CD14-positive monocyte (primary cell): Measurements from ENCODE around the gene PRPF38B. TPM values are rescaled to one million over a fixed set of nuclear protein-coding genes. Genes with fewer than 3 reads are reported as not detected.

Experiments
- DNase-seq, 3 donors: peaks; one replicate each; pipeline ENCODE4 v3.0.0-alpha.2; 2011 to 2022
- H2AFZ ChIP-seq: 2 replicates; pipeline ENCODE4 v1.6.0; 2012; ENCODE audit warnings: mild to moderate bottlenecking, low read depth, low read length, inconsistent platforms; ENCODE audit not compliant: insufficient read depth, poor library complexity, severe bottlenecking
- H3K27ac ChIP-seq, 2 donors: 1 replicate in 1 of 2; 2 replicates in 1 of 2; pipeline ENCODE4 v1.5.1; 2012 to 2013; ENCODE audit warnings: low read length in 2 of 2, control low read depth in 1 of 2, inconsistent platforms in 1 of 2, low read depth in 1 of 2, mild to moderate bottlenecking in 1 of 2
- H3K27me3 ChIP-seq, 2 donors: one replicate each; pipeline versions ENCODE4 v1.6.0 to v1.6.1; 2011 to 2013; ENCODE audit warnings: low read length in 2 of 2; ENCODE audit not compliant: control insufficient read depth in 2 of 2, insufficient read depth in 2 of 2
- H3K36me3 ChIP-seq, 2 donors: replicated peaks in 1 of 2; 1 replicate in 1 of 2; 2 replicates in 1 of 2; pipeline versions ENCODE4 v1.5.1 to v1.6.1; 2012 to 2013; ENCODE audit warnings: low read length in 2 of 2, control low read depth in 1 of 2, inconsistent platforms in 1 of 2, mild to moderate bottlenecking in 1 of 2; ENCODE audit not compliant: insufficient read depth in 2 of 2, control insufficient read depth in 1 of 2
- H3K4me1 ChIP-seq, 2 donors: 1 replicate in 1 of 2; 2 replicates in 1 of 2; pipeline versions ENCODE4 v1.5.1 to v1.6.1; 2012 to 2013; ENCODE audit warnings: low read length in 2 of 2, control low read depth in 1 of 2, inconsistent platforms in 1 of 2, mild to moderate bottlenecking in 1 of 2, moderate library complexity in 1 of 2; ENCODE audit not compliant: insufficient read depth in 2 of 2, control insufficient read depth in 1 of 2
- H3K4me2 ChIP-seq: replicated peaks from 2 replicates; pipeline ENCODE3; 2012; ENCODE audit warnings: low read length, moderate library complexity, mild to moderate bottlenecking; ENCODE audit not compliant: poor library complexity, severe bottlenecking; ENCODE audit errors: extremely low read depth
- H3K4me3 ChIP-seq, 3 experiments: fragments of 200-600 bp in 1 of 3; sonication (generic) in 1 of 3; replicated peaks in 1 of 3; 1 replicate in 2 of 3; 2 replicates in 1 of 3; pipeline ENCODE4 v1.5.1; 2011 to 2013; ENCODE audit warnings: low read length in 3 of 3, mild to moderate bottlenecking in 3 of 3, control low read depth in 2 of 3, low read depth in 2 of 3, inconsistent platforms in 1 of 3, moderate library complexity in 1 of 3
- H3K79me2 ChIP-seq: 2 replicates; pipeline ENCODE4 v1.6.0; 2012; ENCODE audit warnings: mild to moderate bottlenecking, control low read depth, inconsistent platforms, low read length, moderate library complexity; ENCODE audit not compliant: insufficient read depth
- H3K9ac ChIP-seq: 2 replicates; pipeline ENCODE4 v1.6.0; 2017; ENCODE audit warnings: low read length, mild to moderate bottlenecking; ENCODE audit not compliant: insufficient read depth, poor library complexity, severe bottlenecking
- H3K9me3 ChIP-seq, 2 donors: replicated peaks in 1 of 2; 1 replicate in 1 of 2; 2 replicates in 1 of 2; pipeline versions ENCODE4 v1.5.1 to v1.6.1; 2012 to 2013; ENCODE audit warnings: low read length in 2 of 2, control low read depth in 1 of 2; ENCODE audit not compliant: control insufficient read depth in 1 of 2, insufficient read depth in 1 of 2
- H4K20me1 ChIP-seq: 2 replicates; pipeline ENCODE4 v1.6.0; 2012; ENCODE audit warnings: mild to moderate bottlenecking, low read length, control low read depth, moderate library complexity; ENCODE audit not compliant: insufficient read depth
- H3K27ac Mint-ChIP-seq, 7 donors: one replicate each; pipeline ENCODE4 v1.8.0; 2020; ENCODE audit warnings: mild to moderate bottlenecking in 7 of 7, mixed read lengths in 7 of 7, moderate library complexity in 6 of 7, inconsistent platforms in 2 of 7
- H3K27me3 Mint-ChIP-seq, 3 donors: one replicate each; pipeline ENCODE4 v1.8.0; 2021 to 2022; ENCODE audit warnings: low read depth in 3 of 3, mild to moderate bottlenecking in 3 of 3, mixed read lengths in 3 of 3, moderate library complexity in 3 of 3, inconsistent platforms in 1 of 3
- H3K36me3 Mint-ChIP-seq, 2 donors: one replicate each; pipeline ENCODE4 v1.8.0; 2020; ENCODE audit warnings: mixed read lengths in 2 of 2, inconsistent platforms in 1 of 2, mild to moderate bottlenecking in 1 of 2
- H3K4me1 Mint-ChIP-seq: one replicate; pipeline ENCODE4 v1.8.0; 2020; ENCODE audit warnings: mild to moderate bottlenecking, mixed read lengths
- H3K4me3 Mint-ChIP-seq, 2 donors: one replicate each; pipeline ENCODE4 v1.8.0; 2020; ENCODE audit warnings: mild to moderate bottlenecking in 2 of 2, mixed read lengths in 2 of 2, moderate library complexity in 1 of 2
- H3K9me3 Mint-ChIP-seq, 7 donors: one replicate each; pipeline ENCODE4 v1.8.0; 2020 to 2022; ENCODE audit warnings: mixed read lengths in 7 of 7, mild to moderate bottlenecking in 6 of 7, moderate library complexity in 6 of 7, inconsistent platforms in 2 of 7
- CTCF ChIP-seq: fragments of 200-600 bp; IDR thresholded peaks from one replicate; pipeline ENCODE4 v1.8.0; 2022; ENCODE audit warnings: antibody characterized with exemption, mild to moderate bottlenecking
- WGBS: methylation state at CpG from one replicate; pipeline ENCODE4 v1.1.5; 2013; ENCODE audit warnings: missing lambda C conversion rate; ENCODE audit not compliant: insufficient coverage; 5-methylcytosine and 5-hydroxymethylcytosine counted together
- intact Hi-C, 2 donors: fragments of 100-400 bp; cut with micrococcal nuclease; formaldehyde crosslinking; loops; one replicate each; pipeline versions ENCODE4 v1.15.0 to v1.15.1; 2023
- polyA plus RNA-seq, 3 donors: library from polyadenylated mRNA; depleted of rRNA in 1 of 3; unstranded in 2 of 3; stranded (reverse) in 1 of 3; fragments of 300-500 nt in 2 of 3; fragments of >200 nt in 1 of 3; fragmentation: Illumina TruSeq in 2 of 3; gene quantifications; 1 replicate in 2 of 3; 2 replicates in 1 of 3; pipeline ENCODE4 v1.2.3, GENCODE V29; 2012 to 2021

Gene PRPF38B
- polyA plus RNA-seq, 3 donors = 4.9 to 29.9 (median 8.3) TPM

- Mint-ChIP-seq H3K27ac (peak overlapping the region in 6 of 7 donors; percentile 19 to 73 (median 68)), H3K4me3 (peak overlapping the region in 1 of 2 donors; percentile 56), H3K36me3 (peaks cover 47 to 51% of the 10 kb centered on the region in 2 donors), H3K4me1 (peaks cover 49% of the 10 kb centered on the region), H3K27me3 (peaks cover 0 to 5% (median 0%) of the 10 kb centered on the region in 3 donors), H3K9me3 (peaks cover 0 to 2% (median 0%) of the 10 kb centered on the region in 7 donors)
- intact Hi-C loops = loop anchor here in 1 of 2 donors (2.0 to 10.0 kb wide), 2 partner anchors 51 to 189 kb away; partner anchors contain the start of gene STXBP3
- Histone ChIP-seq H3K9me3 (no peaks in the 10 kb centered on the region), H3K27ac (peak overlapping the region in 1 of 2 donors; percentile 65), H3K4me1 (peaks cover 35 to 61% of the 10 kb centered on the region in 2 donors), H4K20me1 (peaks cover 67% of the 10 kb centered on the region), H3K9ac (no peak overlapping the region), H3K36me3 (peaks cover 41 to 48% of the 10 kb centered on the region in 2 donors), H2AFZ (no peak overlapping the region), H3K4me3 (peak overlapping the region in 1 of 3 experiments; percentile 86), H3K79me2 (peaks cover 78% of the 10 kb centered on the region), H3K4me2 (peak overlapping the region; percentile 93), H3K27me3 (no peaks in the 10 kb centered on the region)
- no CpG with 5 or more reads among the region's 5 CpGs for WGBS
- TF ChIP-seq CTCF = no peak
- DNase-seq = peak in 2 of 3 donors; percentile 41 to 47
Observed at GRCh38 chr1:108695535-108695934, 3.4 kb downstream of the PRPF38B start.

GRCh38 chr1:108699375-108700332, 7.5 kb downstream of the PRPF38B start:
- intact Hi-C loops = loop anchor here in 1 of 2 donors (10.0 kb wide), 1 partner anchor 185 kb away; no protein-coding TSS in a partner anchor
- H3K27me3 Mint-ChIP-seq = no peaks in the 10 kb centered on the region

More at GRCh38 chr1:108699375-108700332, 7.5 kb downstream of the PRPF38B start:
- H3K27me3 ChIP-seq = no peaks in the 10 kb centered on the region
- no peak overlapping the region for H2AFZ ChIP-seq
- H3K36me3 ChIP-seq = peaks cover 47 to 64% of the 10 kb centered on the region in 2 donors
- peaks cover 29 to 45% of the 10 kb centered on the region in 2 donors for H3K4me1 ChIP-seq
- Mint-ChIP-seq H3K4me1 (peaks cover 44% of the 10 kb centered on the region), H3K27ac (peak overlapping the region; percentile 47 to 87 (median 80)), H3K36me3 (peaks cover 65 to 69% of the 10 kb centered on the region in 2 donors), H3K4me3 (peak overlapping the region; percentile 28 to 49), H3K9me3 (no peaks in the 10 kb centered on the region)
- peak overlapping the region; percentile 15 for H3K4me2 ChIP-seq
- H3K9ac ChIP-seq = no peak overlapping the region
- DNase-seq = peak; percentile 27 to 59 (median 53)
- WGBS = 81% methylated on average over 14 of the region's 22 CpGs
- H3K79me2 ChIP-seq = peaks cover 42% of the 10 kb centered on the region
- H3K27ac ChIP-seq = peak overlapping the region; percentile 37 to 47
- TF ChIP-seq CTCF = no peak
- H4K20me1 ChIP-seq = peaks cover 55% of the 10 kb centered on the region
- no peaks in the 10 kb centered on the region for H3K9me3 ChIP-seq
- peak overlapping the region in 1 of 3 experiments; percentile 18 for H3K4me3 ChIP-seq
